ENCODE measurements around the gene RPL37. TPM values are rescaled to one million over a fixed set of nuclear protein-coding genes. Genes with fewer than 3 reads are reported as not detected.
A peak's percentile ranks its signal among the peaks of the same experiment; 100 is the strongest.
"Not testable (repeated sequence)": the region's sequence is repeated elsewhere in the genome, so short reads cannot be mapped to it uniquely, and the experiment has no call there.

RPL37 gene
- total RNA-seq, 1 donor from 2014 or later: 619 TPM

DNA sequence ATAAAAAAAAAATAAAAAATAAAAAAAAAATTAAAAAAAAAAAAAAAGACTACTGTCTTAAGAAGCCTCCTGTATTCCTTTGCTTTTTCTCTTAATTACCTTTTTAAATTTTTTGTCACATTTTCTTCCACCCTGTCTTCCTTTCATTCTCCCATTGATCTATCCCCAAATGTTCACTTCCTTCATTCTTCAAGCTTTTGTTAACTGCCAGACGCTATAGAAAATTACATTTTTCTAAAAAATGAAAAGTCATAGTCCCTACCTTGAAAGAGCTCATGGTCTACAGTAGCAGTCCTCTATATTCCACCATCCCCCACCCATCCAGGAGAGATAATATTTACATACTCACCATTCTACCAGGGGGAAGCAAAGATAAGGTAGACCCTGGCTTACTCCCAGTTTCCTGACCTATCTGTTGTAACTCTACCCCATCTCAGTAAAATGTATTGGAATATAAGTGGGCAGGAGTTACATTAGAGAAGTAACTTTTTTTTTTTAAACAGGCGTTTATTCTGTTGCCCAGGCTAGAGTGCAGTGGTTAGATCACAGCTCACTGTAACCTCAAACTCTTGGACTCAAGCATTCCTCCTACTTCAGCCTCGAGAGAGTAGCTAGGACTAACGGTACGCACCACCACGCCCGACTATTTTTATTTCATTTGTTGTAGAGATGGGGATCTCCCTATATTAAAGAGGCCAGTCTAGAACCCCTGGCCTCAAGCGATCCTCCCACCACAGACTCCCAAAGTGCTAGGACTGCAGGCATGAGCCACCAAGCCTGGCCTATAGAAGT is 33.1 kb downstream of the RPL37 start:
- DNase-seq (no peak), ATAC-seq (no peak)
- intact Hi-C loops (cut with micrococcal nuclease): no loop called here

GRCh38 chr5:40799258-40799657 is 35.8 kb downstream of the RPL37 start:
- ATAC-seq: no peak
- no peak for DNase-seq
- intact Hi-C loops (cut with micrococcal nuclease): no loop called here

DNA sequence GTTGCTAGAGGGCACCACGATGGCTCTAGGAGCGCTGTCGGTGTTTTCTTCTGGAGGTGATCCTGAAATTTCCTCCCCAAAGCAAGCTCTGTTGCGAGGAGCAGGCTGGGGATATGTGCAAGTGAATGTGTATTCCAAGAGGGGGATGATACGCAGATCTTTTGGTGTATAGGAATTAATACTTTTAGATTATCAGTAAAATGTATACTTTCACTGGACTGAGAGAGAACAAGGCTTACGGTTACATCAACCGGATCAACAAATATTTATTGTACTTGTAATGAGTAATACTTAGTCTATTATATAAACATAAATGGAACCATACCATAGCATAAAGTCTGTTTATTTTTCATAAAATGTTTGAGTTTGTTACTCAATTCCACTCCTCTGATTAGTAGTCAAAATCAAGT is 36.2 kb downstream of the RPL37 start:
- no peak for DNase-seq
- intact Hi-C loops (cut with micrococcal nuclease): no loop called here
- ATAC-seq: no peak

DNA sequence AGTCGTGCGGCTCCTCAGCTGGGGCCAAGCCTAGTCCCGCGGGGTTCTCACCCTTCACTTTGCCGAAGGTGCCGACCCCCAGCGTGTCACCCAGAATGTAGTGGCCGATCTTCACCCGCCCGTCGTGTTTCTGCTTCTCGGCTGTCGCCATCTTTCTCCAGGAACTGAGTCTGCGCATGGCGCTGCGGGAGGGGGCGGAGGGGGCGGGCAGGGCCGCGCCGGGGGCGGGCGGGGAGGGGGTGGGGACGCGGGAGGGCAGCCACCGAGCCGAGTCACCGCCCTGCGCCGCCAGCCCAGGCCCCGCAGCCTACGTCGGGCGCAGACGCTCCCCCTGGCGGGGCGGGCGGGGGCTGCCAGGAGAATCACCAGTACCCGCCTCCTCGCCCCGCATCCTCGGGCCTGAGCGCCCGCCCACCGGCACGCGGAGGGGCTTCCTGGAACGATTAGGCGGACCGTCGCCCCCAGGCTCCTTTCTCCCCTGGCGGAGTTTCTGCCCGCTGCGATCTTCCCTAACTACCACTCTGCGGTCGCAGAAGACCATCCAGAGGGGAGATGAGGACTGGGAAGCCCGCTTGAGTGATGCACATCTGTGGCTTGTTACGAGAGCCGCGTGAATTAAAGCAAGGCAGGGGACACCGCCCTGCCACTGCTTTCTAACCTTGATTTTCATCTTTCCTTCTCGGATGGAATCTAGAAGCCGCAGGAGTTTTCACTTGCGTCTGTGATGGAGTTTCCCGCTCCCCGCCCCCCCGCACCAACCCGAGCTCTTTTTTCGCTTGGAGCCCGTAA is 36.8 kb downstream of the RPL37 start, which contains the start of gene PRKAA1:
Gene PRKAA1, minus strand, starts transcription at position 363 of the 789 bp plus-strand sequence. Its CDS starts 185 bp downstream, at position 178.
- DNase-seq (peak; percentile 96), ATAC-seq (peak; percentile 95)
- intact Hi-C loops (cut with micrococcal nuclease): no loop called here

DNA sequence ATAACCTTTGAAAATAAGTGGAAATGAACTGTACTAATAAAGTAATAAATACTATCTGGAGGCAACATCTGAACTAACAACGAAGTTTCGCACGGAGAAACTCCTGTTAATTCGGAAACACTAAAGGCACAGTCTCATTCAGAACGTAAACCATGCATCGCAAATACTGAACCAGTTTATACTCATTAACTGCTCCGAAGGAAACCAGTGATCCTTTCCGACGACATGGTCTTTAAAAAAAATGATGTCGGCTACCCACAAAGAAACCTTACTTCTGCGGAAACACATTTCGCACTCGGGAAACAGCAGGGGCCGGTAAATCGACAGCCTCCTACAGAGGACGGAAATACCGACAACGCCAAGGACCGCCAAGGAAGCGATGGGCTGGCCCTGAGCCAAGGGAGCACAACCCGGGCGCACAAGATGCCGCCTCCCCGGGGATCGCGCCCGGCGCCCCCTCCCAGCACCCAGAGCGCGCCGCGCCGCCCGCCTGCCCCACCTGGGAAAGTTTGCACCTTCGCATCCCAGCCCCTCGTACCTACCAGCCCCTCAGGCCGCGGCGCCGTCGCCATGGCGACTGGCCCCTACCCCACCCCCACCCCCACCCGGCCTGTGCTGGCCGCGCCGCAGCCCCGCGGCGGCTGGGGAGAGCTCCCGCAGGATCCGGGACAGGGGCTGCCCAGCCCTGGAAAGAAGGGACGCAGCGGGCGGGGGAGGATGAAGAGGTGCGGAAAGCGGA is 37.6 kb downstream of the RPL37 start:
- intact Hi-C loops (cut with micrococcal nuclease): no loop called here
- DNase-seq (peak; percentile 88), ATAC-seq (peak; percentile 72)

- no peak for DNase-seq
- peak; percentile 22 for ATAC-seq
- intact Hi-C loops (cut with micrococcal nuclease): no loop called here
Observed at GRCh38 chr5:40796487-40796889, 38.5 kb downstream of the RPL37 start.

DNA sequence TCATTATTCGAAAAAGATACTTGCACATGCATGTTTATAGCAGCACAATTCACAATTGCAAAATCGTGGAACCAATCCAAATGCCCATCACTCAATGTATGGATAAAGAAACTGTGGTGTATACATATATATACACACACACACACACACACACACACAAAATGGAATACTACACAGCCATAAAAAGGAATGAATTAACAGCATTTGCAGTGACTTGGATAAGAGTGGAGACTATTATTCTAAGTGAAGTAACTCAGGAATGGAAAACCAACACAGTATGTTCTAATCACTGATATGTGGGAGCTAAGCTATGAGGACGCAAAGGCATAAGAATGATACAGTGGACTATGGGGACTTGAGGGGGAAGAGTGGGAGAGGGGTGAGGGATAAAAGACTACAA is 40.1 kb downstream of the RPL37 start:
- DNase-seq; ATAC-seq; intact Hi-C loops (cut with micrococcal nuclease): not testable (repeated sequence)

- ATAC-seq; intact Hi-C loops (cut with micrococcal nuclease); DNase-seq: not testable (repeated sequence)
Observed at GRCh38 chr5:40794340-40794739, 40.7 kb downstream of the RPL37 start.

GRCh38 chr5:40792691-40793090 is 42.3 kb downstream of the RPL37 start:
- ATAC-seq; intact Hi-C loops (cut with micrococcal nuclease); DNase-seq: not testable (repeated sequence)

DNA sequence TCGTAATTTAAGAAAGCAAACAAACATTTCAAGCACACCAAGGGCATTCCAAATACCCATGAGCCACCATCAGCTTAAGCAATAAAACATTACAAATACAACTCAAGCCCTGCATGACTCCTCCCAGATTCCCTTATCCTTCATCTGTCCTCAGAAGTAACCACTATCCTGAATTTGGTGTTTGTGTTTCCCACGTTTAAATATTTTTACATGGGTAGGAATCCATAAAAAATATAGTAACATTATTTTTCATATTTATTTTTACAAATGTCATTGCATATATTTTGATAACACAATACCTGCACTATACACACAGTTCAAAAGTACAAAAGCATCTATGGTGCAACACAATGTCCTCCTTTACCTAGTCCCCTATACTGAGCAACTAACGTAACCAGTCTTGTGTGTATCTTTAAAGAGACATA is 43.3 kb downstream of the RPL37 start:
- intact Hi-C loops (cut with micrococcal nuclease): no loop called here
- DNase-seq (no peak), ATAC-seq (no peak)

DNA sequence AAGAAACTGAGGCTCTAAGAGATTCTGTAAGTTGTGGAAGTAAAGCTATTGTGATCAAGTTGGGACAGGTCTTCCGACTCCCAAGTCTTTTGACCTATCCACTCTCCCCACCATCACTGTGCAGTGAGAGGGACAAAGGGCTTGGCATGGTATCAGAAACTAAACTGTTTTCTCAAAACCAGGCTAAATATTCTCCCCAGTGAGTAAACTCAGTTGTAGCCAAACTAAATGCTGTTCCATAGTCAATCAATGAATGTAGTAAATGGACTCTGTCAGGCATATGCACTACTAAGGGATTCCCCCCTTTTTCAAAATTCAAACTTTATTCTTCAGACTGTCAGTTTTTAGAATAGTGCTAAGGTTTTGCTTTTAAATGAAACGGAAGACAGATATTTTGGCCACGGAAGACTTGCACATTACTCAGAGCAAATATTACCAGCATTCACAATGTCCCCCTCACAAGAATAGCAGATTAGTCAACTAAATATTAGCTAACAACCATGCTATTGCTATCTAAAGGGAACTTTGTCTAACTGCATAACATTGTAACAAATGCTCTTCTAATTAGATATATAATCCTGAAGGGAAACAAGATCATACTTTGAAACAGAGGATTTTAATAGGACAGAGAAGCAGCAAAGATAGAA is 44.0 kb downstream of the RPL37 start:
- intact Hi-C loops (cut with micrococcal nuclease): no loop called here
- DNase-seq (no peak), ATAC-seq (peak; percentile 13)

- intact Hi-C loops (cut with micrococcal nuclease); DNase-seq; ATAC-seq: not testable (repeated sequence)
Observed at GRCh38 chr5:40788941-40789340, 46.1 kb downstream of the RPL37 start.

DNA sequence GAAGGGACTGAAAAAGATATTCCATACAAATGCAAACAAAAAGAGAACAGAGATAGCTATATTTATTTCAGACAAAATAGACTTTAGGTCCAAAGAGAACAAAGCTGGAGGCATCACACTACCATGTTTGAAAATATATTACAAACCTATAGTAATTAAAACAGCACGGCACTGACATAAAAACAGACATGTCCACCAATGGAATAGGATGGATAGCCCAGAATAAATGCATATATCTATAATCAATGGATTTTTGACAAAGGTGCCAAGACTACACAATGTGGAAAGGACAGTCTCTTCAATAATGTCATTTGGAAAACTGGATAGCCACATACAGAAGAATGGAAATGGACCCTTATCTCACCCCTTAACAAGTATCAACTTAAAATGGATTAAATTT is 47.0 kb downstream of the RPL37 start:
- DNase-seq: no peak
- no peak for ATAC-seq
- intact Hi-C loops (cut with micrococcal nuclease): no loop called here

GRCh38 chr5:40786664-40787063 is 48.4 kb downstream of the RPL37 start:
- intact Hi-C loops (cut with micrococcal nuclease); ATAC-seq; DNase-seq: not testable (repeated sequence)

DNA sequence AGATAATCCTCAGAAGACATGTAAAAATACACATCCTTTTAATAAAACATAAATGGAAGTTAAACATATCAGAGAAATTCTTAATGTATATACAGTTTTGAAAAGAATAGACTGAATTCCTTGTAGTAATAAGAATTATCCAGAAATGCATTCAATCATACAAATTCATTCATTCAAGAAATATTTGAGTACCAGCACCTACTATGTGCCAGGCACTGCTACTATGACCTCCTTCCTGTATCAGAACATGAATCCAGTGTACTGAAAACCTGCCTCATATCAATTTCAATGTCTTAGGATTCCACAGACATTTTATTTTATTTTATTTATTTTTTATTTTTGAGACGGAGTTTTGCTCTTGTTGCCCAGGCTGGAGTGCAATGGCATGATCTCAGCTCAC is 50.1 kb downstream of the RPL37 start:
- intact Hi-C loops (cut with micrococcal nuclease): no loop called here
- ATAC-seq: no peak
- DNase-seq: no peak

- intact Hi-C loops (cut with micrococcal nuclease): no loop called here
- DNase-seq (no peak), ATAC-seq (no peak)
Observed at GRCh38 chr5:40784027-40784653, 50.9 kb downstream of the RPL37 start.

DNA sequence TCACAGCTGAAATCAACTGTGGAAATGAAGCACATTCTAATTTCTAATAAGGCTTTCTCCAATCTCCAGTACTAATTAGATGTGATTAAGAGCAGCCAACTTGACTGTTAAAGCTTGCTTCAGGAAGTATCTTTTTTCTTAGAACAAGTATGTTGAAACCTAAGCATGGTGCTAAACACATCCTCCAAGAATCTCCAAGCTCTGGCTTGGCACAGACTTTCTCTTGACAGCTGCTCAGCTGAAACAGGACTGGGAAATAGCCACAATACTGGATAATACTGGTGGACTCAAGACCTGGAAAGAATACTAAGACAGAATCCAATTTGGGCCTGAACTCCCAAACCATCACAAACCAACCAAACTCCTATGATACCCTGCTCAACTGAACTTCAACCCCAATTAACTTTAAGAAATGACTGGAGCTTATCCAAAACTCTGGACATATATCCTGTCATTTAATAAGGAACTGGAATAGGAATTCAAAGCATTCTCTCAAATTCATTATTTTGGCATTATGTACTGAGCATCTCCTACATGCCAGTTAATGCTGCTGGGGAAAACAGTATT is 53.1 kb downstream of the RPL37 start:
- intact Hi-C loops (cut with micrococcal nuclease): no loop called here
- ATAC-seq (peak; percentile 92), DNase-seq (no peak)

GRCh38 chr5:40780858-40781257 is 54.2 kb downstream of the RPL37 start:
- ATAC-seq (no peak), DNase-seq (no peak)
- intact Hi-C loops (cut with micrococcal nuclease): no loop called here

Measured in left ventricle myocardium superior (tissue), 1 donor.